ENCODE data around the gene PLPP1.

PLPP1 gene

DNA sequence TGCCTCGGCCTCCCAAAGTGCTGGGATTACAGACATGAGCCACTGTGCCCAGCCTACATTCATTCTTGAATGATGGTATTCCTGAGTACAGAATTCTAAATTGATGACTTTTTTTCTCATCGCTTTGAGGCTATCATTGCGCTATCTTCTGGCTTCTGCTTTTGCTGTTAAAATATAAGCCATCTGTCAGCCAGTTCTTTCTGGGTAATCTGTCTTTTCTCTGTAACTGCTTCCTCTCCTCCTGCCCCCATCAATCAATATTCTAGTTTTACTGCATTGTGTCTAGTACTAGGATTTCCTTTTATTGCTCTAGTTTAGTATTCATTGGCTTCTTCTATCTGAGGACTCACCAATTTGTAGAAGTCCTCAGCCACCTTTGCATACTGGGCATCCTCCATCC lies 89.0 kb downstream of the PLPP1 start:
- DNase-seq, result no peak

DNA sequence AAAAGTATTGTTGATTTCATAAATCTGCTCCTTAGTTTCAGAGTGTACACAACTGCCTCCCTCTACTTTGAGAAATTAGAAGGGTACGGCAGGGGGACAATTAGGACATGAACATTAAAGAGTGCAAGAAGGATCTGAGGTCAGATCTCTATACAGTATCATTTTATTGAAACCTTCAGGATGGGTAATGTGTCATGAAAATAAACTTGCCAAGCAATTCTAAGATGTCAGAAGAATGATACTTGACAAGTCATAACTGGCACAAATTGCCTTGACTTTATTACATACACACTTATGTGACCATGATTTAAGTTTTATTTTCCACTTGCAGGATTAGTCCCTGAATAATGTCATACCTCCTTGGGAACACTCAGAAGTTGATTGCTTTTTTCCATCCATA lies 92.8 kb downstream of the PLPP1 start:
- no peak for DNase-seq

DNA sequence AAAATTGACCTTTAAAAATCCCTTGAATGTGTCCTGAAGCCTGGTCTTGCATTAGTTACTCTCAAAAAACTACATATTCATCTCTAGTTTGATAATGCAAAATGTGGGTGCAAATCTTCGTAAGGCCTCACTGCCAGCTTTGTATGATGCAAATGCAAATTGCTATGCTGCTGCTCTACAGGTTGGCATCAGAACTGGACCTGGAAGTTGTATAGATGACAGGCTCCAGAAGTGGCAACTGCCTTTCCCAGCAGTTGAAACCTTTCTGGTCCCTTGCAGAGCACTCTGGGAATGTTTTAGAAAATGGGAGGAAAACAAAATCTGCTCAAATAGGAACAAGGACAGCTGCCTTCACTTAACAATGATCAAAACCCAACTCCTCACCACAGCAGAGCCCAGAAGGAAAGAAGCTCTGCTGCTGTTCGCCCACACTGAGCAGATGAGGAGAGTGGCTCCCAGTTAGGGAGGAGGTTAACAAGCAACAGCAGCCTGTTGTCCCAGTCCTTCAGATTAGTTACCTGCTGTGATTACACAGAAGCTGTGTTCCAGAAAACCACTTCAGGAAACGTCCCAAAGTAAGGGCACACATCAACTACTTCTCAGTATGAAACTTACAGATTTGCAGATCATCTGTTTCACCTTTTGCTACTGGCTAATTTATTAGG lies 93.5 kb downstream of the PLPP1 start:
- no peak for DNase-seq

DNA sequence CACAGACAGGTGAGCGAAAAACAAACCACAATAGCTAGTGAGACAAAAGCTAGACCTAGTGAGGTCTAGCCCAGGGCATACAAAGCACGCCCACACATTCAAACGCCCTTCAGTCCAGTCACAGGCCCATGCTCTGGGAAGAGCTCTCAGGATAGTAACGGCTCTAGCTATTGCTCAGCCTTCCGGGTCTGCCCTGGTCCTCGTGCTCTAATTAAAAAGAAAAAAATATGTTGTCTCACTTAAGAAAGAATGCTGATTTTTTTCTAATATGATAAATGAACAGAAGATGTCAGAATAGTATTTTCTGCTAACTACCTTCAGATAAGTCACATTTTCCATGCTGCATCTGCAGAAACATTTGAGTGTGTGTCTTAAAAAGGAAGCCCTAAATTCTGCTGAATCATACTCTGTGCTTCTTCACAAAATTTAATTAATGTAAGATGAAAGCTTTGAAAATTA lies 94.5 kb downstream of the PLPP1 start:
- no peak for DNase-seq

DNA sequence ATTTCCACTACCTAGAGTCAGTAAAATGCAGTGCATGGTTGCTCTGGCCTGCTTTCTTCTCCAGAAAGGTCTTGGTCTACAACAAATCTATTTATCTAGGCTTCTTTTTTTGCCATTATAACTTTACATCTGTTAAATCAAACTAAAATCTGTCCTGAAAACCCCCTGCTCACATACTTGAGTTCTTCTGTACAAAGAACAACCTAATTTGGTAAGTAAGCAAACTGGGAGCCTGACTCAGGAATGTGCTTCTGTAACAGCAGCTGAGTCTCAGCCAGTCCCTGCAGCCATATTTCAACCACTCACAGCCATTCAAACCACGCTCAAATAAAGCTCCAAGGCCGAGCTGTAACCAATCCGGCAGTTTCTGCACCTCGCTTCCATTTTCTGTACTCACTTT lies 95.8 kb downstream of the PLPP1 start:
- DNase-seq, result no peak

DNA sequence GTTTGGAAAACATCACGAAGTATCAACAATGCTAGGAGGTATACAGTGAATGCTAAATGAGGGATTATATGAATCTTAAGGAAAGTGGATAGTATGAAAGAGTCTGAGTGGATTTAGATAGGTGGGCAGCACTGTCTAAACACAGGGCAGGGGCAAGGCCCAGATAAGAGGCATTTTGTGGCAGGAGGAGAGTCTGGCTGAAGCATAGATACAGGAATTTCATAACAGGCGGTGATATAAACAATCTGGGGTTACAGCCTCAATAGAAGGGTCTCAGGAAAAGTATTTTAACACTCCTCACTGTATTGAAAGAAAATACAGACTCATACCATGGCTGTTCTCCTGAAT lies 96.9 kb downstream of the PLPP1 start:
- DNase-seq, result no peak

DNA sequence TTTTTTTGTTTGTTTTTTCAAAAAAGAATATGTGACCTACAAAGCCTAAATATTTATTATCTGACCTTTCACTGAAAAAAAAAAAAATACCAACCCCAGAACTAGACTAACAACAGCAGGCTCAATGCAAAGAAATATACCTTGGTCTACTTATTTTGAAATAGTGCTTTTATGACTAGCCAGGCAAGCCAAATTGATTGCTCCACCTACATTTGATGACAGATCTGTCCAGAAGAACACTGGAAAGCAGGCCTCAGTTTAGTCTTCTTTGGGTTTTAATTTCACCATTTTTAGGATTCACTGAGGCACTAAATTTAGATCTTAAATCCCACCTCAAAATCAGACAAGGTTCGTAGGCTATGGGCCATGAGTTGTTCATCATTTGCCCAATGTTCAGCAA lies 97.3 kb downstream of the PLPP1 start:
- DNase-seq, result no peak

DNA sequence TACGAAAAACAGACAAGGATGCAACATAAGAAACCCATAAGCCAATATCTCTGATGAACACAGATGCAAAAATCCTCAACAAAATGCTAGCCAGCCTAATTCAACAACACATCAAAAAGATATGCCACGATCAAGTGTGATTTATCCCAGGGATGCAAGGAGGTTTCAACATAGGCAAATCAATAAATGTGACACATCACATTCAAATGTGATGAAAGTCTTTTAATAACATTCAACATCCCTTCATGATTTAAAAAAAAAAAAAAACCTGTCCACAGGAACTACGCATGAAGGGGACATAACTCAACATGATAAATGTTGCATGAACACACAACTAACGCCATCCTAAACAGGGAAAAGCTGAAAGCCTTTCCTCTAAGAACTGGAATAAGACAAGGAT lies 102.2 kb downstream of the PLPP1 start:
- no peak for DNase-seq

DNA sequence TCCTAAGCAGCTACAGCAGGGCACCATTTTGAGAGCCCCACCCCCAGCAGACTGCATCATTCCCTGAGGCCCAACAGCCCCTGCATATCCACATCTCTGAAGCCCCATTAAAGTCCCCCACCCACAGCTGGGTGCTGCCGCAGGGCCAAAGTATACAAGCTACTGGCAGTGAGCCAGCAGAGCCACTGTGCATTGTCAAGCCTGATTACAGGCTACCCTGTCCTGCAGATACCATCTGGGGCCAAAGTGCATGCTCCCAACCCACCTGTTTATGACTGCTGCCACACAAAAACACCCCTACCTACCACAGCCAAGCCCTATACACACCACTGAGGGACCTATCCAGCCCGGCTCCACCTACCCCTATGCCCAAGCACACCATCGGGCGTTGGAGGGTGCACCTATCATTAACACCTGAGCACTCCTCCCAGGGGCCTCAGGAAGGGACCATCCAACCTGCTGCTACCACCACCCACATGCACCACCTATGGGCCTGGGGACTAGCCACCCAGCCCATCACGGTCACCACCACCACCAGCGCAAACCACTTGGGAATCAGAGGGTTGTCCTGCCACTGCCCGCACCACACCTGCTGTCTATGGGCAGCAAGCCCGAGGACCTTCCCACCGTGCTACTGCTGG lies 105.0 kb downstream of the PLPP1 start:
- no peak for DNase-seq

DNA sequence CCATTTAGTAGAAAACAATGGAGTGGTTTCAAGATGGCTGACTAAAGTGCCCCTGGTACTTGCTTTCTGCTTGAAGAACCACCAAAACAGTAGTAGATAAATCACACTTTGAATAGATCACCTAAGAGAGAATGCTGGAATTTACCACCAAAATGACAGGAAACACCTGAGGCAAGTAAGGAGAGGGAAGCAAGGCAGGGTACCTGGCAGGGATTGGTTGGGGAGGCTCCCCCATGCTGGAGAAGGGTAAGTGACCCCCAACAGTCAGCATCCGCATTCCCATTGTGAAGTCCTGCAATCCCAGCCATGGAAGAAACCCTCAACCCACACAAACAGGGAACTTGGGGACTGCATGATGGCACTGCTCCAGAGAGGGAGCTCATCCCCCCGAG lies 105.5 kb downstream of the PLPP1 start:
- no peak for DNase-seq

DNA sequence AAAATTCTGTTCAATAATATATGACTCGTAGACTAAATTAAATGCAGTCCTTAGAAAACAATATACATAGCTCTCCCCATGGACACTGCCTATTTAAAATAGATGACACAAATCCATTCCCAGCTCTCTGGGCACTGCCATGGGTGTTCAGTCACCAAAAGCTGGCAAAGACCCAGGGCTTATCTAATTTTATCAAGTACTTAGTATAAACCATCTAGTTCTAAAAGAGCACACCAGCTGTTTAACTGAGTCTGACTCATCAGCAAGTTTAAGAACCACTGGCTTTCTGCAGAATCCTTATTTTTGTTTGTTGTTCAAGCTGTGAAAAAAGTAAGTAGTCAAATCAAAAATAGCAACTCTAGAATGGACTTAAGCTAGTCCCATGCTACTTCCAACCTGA lies 107.6 kb downstream of the PLPP1 start:
- DNase-seq, result no peak

DNA sequence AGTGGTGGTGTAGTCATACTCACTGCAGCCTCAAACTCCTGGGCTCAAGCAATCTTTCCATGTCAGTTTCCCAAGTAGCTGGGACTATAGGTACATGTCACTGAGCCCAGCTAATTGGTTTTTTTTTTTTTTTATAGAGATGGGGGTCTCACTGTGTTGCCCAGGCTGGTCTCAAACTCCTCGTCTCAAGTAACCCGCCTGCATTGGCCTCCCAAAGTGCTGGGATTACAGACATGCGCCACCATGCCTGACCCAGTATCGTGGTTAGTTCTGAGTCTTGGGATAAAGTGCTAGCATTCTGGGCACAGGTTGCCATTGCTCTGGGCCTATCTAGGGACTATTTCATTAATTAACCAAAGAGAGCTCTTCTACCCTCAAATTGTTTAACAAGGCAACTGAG lies 108.3 kb downstream of the PLPP1 start:
- DNase-seq, result no peak

DNA sequence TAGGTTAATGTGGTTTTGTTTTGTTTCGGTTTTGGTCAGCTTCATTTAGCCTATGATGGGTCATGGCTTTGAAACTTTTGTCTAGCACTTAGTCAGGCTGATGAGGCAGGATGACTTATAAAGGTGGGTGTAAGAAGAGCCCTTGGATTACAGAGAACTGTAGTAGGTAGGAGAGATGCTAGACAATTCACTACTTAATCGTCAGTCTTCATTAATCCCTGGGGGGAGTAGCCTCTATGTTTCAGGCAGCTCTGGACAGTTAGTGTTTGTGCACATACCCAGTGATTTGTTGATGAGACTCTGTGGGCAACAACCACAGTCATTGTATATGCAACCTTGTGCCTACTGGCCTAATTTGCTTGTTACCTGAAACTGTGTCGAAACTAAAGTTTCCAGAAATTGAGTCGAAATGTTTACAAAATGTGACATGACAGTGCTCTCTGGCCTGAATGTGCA lies 113.7 kb downstream of the PLPP1 start:
- DNase-seq, result no peak

DNA sequence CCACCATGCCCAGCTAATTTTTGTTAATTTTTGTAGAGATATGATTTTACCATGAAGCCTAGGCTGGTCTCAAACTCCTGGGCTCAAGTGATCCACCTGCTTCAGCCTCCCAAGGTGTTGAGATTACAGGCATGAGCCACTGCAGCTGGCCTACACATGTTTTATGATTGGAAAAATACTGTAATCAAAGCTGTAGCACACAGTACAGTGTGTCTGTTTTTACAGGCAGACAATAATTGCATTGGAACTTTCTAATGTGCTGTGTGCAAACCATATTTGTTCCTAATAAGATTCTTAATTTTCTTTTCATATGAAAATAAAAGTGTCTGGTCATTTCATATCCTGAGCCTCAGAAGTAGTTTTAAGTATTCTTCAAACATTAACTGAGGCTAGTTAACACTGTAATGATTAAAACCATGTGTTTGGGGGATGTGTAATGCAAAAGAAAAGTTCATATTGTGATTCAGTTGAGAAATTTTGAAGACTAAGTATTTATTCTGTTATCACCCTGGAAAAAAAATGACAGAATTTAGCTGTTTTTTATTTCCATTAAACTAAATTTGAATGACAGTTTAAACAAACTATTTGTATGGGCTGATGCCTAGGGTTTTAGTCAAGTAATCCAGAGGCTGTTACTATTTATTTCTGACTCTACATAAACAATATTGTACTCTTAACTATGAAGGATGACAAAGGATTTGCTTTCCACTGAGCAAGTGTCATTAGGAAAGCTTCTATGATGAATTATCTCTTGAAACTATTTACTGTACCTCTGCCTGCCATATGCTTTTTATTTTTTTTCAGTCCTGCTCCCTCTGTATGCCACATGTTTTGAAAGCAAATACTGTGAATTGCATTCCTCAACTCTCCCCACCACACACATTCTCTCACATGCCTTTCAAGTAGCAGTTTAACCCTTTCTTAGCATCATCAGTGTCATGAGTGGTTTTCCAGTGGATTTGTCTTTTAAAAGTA lies 115.5 kb downstream of the PLPP1 start:
- no peak for DNase-seq

DNA sequence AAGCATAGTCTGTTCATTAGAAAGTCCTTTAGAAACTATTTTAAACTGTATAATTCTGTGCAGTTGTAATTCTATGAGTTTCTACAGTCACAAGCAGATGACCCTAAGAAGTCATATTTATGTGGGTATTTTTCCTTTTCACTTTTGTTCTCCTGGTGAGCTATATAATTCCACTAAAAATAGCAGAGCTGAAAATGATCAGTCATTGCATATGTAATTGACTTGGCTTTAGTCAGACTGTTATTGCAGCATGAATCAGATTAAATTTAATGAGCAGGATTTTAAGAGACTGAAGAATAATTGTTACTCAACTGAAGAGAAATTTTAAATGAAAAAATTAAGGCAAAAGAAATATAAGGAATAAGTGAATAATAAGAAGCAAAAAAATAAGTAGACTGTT lies 118.5 kb downstream of the PLPP1 start:
- no peak for DNase-seq

DNA sequence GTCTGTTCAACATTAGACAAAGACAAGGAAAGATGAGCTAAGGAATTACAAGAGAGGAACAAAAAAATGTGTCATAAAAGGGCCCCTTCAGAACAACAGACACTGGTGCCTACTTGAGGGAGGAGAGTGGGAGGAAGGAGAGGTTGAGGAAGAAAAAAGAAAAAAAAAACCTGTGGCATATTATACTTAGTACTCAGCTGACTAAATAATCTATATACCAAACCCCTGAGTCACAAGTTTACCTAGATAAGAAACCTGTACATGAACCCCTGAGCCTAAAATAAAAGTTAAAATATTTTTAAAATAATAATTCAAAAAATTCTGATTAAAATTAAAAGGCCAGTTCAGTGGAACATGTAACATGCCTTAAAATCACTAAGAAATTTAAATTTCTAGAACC lies 119.7 kb downstream of the PLPP1 start:
- DNase-seq, result no peak

DNA sequence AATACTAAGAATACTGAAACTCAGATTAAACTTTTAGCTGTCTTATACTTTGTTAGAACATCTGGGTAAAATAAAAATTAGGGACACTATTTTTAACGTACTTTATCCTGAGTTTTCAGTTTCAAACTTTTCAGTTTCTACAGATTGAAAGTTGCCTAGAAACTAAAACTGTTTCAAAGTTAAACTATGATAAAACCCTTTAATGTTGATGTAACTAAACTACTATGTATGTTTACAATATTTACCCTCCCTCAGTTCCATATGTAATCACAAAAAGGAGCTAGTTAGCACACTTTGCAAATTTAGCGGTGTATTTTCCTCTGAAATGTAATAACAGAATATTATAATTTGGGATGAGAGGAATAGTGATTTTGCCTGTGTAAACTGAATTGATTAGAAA lies 121.1 kb downstream of the PLPP1 start:
- no peak for DNase-seq

DNA sequence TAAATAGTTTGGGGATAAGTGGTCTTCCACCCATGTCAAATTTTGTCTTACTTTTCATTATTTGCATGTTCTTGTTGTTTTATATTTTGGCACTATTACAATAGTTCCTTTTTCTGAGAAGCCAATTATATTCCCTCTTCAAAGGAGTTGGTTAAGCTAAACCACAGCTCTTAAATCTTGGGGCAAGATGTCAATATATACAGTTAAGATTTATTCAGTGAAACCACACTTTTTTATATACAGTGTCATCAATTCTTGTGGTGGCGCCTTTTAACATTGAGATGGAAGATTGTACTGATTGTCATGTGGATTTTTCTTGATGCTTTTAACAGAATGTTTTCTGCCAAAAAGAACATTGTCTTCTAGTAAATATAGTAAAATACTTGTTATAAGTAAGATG lies 122.9 kb downstream of the PLPP1 start:
- peak; percentile 0 for DNase-seq

DNA sequence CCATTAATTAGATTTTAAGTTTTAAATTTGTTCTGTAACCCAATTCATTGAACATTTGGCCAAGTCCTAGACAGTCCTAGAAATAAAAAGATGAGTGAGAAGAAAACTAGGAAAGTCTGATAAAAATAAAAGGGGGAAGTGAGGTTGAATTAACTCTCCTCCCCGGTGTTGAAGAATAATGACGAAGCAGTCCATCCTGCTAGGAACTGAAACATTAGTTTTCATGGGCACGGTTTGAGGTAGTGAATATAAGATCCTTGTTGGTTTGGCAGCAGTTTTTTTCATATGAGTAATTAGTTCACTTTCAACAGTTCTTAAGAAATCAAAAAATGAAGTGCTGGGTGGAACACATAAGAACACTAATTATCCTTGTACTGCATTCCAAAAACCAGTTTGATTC lies 123.9 kb downstream of the PLPP1 start:
- DNase-seq, result no peak

DNA sequence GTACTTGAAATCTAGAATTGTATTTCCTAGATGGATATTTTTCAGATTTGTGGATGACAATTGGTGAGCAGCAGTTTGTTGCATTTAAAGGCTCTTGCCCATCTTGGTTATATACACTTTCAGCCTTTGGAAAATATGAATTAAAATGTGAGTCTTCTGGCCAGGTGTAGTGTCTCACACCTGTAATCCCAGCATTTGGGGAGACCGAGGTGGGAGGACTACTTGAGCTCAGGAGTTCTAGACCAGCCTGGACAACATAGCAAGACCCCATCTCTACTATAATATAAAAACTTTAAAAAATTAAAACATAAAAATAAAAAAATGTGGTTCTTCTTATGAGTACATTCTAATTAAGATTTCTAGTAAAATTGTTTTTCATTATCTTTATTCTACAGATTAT lies 125.0 kb downstream of the PLPP1 start:
- no peak for DNase-seq

DNA sequence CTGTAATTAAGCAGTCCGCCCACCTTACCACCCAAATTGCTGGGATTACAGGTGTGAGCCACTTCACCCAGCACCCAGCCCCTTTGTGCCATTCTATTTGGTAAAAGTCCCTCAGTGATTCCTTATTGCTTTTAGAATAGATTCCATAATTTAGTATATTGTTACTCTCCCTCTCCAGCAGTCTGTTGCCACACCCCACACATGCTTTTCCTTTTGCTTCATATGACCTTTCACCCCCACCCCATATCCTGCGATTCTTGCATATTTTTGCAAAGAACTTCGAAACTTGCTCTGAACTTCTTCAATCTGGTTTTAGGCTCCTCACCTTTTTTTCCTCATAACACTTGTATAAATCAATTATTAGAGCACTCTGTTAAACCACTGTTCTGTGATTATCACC lies 126.8 kb downstream of the PLPP1 start:
- no peak for DNase-seq

DNA sequence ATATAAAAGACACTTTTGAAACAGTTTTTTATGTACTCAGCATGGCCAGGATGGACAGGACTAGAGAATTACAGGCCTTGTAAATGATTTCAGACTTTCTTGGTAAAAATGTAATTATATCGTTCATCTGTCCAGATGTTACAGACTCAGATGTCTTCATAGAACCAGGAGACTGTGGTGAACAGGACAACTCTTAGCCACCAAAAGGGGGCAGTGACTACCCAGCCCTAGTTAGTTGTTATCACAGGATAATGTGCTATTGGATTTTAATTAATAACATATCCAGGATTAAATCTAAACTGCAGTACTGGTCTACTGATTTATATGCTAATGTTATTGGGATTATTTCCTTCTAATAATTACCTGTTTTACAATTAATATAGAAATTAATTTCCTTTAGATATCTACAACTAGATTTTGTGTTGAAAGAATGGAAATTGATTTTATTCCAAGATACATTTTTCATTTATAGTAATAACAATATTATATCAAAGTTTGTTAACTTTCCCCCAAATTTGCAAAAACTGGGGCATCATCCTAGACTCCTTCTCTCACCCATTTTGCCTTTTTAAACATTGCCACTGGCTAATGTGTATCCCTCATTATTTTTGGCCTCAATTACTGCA lies 127.6 kb downstream of the PLPP1 start:
- no peak for DNase-seq

DNA sequence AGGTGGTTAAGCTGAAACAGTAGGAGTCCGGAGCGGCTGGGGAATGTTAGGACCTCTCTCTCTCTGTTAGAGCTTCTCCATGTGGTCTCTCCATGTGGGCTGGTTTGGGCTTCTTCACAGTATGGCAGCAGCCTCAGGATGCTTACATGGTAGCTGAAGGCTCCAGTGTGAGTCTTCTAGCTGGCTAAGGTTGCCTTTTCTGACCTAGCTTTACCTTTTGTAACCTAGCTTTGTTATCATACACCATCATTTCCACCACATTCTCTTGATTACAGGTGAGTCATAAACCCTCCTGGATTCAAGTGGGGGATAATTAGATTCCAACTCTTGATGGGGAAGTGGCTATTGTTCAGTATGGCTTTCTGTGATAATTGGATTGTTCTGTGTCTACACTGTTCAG lies 128.5 kb downstream of the PLPP1 start:
- no peak for DNase-seq

Measured in central memory CD4-positive, alpha-beta T cell (primary cell).